GM18909 (cell line): ENCODE measurements around the gene RBM44.
"Not testable (repeated sequence)": the region's sequence is repeated elsewhere in the genome, so short reads cannot be mapped to it uniquely, and the experiment has no call there.

Source experiments
- ATAC-seq: cut with Tn5 transposase; IDR thresholded peaks from one replicate; pipeline ENCODE4 v1.9.1; 2021; ENCODE audit warnings: mild to moderate bottlenecking; ENCODE audit not compliant: unreplicated experiment, poor library complexity

RBM44 gene

DNA sequence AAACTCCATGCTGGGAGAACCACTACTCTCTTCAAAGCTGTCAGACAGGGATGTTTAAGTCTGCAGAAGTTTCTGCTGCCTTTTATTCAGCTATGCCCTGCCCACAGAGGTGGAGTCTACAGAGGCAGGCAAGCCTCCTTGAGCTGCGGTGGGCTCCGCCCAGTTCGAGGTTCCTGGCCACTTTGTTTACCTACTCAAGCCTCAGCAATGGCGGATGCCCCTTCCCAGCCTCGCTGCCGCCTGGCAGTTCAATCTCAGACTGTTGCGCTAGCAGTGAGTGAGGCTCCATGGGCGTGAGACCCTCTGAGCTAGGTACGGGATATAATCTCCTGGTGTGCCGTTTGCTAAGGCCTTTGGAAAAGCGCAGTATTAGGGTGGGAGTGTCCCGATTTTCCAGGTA, 50.4 kb downstream of the RBM44 start:
- not testable (repeated sequence) for ATAC-seq

GRCh38 chr2:237854295-237854694, 55.7 kb downstream of the RBM44 start:
- no peak for ATAC-seq

GRCh38 chr2:237857791-237858190, 59.2 kb downstream of the RBM44 start:
- ATAC-seq = no peak

DNA sequence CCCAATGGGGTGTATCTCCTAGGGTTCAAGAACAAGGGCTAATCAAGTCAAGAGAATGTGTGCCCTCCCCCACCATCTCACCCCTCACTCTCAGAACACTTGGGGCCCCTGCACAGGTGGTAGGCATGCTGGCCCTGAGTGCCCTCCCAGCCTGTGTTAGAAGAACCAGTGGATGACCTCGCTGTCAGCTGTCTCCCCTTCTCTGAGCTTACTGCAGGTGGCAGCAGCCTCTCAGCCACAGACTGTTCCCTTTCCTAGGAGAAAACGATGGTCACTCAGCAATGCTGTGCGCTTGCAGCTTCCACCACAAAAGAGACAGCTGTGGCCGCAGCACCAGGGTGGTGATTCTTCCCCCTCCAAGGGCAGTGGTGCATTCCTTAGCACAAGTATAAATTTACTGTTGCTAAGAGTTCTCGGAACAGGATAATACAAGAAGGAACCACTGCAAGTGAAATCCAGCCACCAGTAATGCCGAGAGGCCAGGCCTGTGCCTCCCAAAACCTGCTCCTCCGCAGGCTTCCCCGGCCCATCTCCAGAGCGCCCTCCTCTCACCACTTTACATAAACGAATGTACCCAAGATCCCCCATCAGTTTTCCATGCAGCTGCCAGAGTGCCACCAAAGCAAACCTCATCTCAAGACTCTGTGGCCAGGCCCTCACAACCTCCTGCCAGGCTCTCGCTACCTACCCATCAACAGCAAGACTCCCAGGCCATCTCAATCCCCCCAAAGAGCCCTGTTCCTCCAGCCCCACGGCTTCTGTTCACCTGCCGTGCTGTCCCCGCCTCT, 59.9 kb downstream of the RBM44 start:
- peak; percentile 46 for ATAC-seq

GRCh38 chr2:237859082-237859433, 60.5 kb downstream of the RBM44 start:
- ATAC-seq = no peak

- ATAC-seq = no peak
Measured at GRCh38 chr2:237859533-237860272, 61.1 kb downstream of the RBM44 start, which contains the start of gene RAMP1. TSS of gene RAMP1 (plus strand) at chr2:237859623. CDS start at chr2:237859676, 53 bp downstream.

- no peak for ATAC-seq
Measured at GRCh38 chr2:237860273-237860935, 61.8 kb downstream of the RBM44 start.

- no peak for ATAC-seq
Measured at GRCh38 chr2:237861875-237862527, 63.4 kb downstream of the RBM44 start.

DNA sequence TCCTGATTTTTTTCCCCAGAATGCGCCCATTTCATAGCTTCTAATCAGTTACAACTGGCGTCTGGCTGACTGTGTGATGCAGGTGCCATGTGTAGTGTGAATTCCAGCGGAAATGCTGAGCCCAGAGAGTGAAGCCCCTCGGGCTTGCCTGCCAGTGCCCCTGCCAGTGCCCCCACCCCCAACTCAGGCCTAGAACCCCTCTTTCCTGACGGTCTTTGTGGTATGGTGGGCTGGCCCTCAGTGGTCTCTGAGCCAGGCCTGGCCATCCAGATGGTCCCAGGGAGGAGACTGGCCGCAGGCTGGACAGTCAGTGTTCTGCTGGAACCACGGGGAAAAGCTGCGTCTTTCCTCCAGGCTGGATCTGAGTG, 63.9 kb downstream of the RBM44 start:
- ATAC-seq = no peak

GRCh38 chr2:237863102-237863511, 64.5 kb downstream of the RBM44 start:
- ATAC-seq = no peak

- no peak for ATAC-seq
Measured at GRCh38 chr2:237863689-237864443, 65.3 kb downstream of the RBM44 start.

DNA sequence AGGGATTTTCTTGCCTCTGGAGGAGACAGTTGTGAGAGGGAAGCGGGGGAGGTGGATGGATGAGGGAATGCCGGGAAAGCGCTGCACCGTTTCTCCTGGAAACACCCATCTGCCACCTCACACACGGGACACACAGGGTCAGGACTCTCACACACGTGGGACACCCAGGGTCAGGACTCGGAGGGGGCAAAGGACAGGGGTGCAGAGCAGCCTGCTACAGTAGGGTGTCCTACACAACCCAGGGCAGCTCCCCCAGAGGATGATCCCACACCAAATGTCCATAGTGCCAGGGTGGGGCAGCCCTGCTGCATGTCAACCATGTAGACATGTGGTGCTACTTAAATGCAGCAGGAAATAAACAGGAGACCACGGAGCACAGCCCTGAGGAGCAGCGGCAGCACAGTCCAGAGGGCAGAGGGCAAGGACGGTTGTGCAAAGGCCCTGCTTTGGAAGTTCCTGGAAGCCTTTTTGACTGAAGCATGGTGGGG, 65.9 kb downstream of the RBM44 start:
- no peak for ATAC-seq

GRCh38 chr2:237864940-237865622, 66.5 kb downstream of the RBM44 start:
- ATAC-seq = no peak

- ATAC-seq = no peak
Measured at GRCh38 chr2:237865623-237866041, 67.1 kb downstream of the RBM44 start.

DNA sequence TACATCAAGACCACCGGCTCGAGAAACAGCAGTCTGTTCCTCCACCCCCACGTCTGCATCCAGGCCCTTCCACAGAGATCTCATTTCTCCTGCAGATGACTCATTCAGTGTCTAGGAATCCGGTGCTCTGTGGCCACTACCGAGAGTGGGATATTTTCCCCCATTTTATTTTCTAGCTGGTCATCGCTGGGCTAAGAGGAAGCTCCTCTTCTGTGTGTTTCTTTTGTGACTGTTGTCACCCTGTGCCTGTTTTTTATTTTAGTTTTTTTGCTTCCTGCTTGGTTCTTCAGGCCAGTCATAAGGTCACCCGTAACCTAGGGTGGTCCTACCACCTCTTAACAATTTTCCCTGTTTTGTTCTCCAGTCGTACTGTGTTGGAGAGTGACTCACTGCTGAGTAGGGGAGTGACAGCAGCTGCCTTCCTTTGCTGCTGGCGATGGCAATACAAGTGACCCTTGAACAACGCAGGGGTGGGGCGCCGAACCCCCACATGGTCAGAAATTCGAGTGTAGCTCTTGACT, 67.6 kb downstream of the RBM44 start:
- ATAC-seq = no peak

GRCh38 chr2:237867465-237867864, 68.9 kb downstream of the RBM44 start:
- no peak for ATAC-seq

DNA sequence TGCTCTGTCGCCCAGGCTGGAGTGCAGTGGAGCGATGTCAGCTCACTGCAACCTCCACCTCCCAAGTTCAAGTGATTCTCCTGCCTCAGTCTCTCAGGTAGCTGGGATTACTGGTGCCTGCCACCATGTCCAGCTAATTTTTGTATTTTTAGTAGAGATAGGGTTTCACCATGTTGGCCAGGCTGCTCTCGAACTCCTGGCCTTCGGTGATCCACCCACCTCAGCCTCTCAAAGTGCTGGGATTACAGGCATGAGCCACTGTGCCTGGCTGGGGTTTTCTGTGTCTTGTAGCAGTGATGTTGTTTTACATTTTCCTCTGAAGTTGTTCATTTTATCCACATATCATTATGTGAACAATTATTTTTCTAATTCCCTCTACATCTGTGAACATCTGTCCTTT, 69.5 kb downstream of the RBM44 start:
- ATAC-seq = not testable (repeated sequence)

DNA sequence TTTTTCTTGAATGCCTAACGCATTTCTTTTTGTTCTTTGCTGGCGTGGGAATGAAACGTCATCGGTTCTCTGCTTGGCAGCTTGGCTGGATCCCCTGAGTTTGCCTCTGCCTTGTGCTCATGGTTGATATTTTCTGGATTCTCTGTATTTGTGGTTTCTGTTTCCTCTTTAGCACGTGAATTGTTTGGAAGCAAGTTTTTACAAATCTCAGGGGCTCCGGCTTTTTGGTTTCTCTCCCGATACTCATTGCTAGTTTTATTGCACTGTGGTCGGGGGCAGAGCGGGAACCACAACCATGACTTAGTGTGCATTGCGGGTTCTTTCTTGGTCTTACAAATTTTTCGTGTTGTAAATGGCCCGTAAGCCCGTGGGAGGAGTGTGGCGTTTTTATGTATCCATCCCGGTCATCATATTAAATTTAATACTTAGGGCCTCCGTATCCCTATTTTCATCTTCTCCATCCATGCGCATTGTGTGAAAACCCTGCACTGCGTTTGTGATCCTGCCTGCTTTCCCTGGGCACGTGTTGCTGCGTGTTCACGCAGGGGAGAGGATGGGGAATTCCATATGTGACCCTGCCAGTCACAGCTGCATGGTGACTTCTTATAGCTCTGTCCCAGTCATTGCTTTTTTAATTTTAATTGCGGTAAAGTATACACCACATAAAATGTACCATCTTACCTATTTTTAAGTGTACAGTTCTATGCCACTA, 70.2 kb downstream of the RBM44 start:
- ATAC-seq = no peak
